Naive B cell (primary cell): ENCODE results near the gene INTS1. TPM values are rescaled to one million over a fixed set of nuclear protein-coding genes. Genes with fewer than 3 reads are reported as not detected.

Experiments
- ATAC-seq, 2 donors: fragments of 150-1000 bp; cut with Tn5 transposase; 2 replicates each; pipeline ENCODE4 v1.10.0; 2021; ENCODE audit warnings: low read depth in 2 of 2, mild to moderate bottlenecking in 2 of 2, moderate library complexity in 2 of 2
- DNase-seq: peaks from one replicate; pipeline ENCODE4 v3.0.0; 2022
- H3K27ac Mint-ChIP-seq, 6 donors: one replicate each; pipeline ENCODE4 v1.8.0; 2020 to 2022; ENCODE audit warnings: mild to moderate bottlenecking in 6 of 6, mixed read lengths in 6 of 6, moderate library complexity in 5 of 6, inconsistent platforms in 2 of 6
- H3K27me3 Mint-ChIP-seq, 3 donors: one replicate each; pipeline ENCODE4 v1.8.0; 2021 to 2022; ENCODE audit warnings: mixed read lengths in 3 of 3, mild to moderate bottlenecking in 1 of 3
- H3K36me3 Mint-ChIP-seq, 2 donors: one replicate each; pipeline ENCODE4 v1.8.0; 2020 to 2022; ENCODE audit warnings: mixed read lengths in 2 of 2, inconsistent platforms in 1 of 2, mild to moderate bottlenecking in 1 of 2
- H3K4me1 Mint-ChIP-seq, 3 donors: one replicate each; pipeline ENCODE4 v1.8.0; 2020 to 2022; ENCODE audit warnings: mixed read lengths in 3 of 3, inconsistent platforms in 1 of 3, mild to moderate bottlenecking in 1 of 3, moderate library complexity in 1 of 3
- H3K4me3 Mint-ChIP-seq, 8 donors: one replicate each; pipeline ENCODE4 v1.8.0; 2020 to 2022; ENCODE audit warnings: mild to moderate bottlenecking in 8 of 8, mixed read lengths in 8 of 8, moderate library complexity in 8 of 8, inconsistent platforms in 2 of 8
- H3K9me3 Mint-ChIP-seq, 7 donors: one replicate each; pipeline ENCODE4 v1.8.0; 2020 to 2022; ENCODE audit warnings: mixed read lengths in 7 of 7, mild to moderate bottlenecking in 5 of 7, inconsistent platforms in 2 of 7, moderate library complexity in 1 of 7
- polyA plus RNA-seq, 6 donors: library from polyadenylated mRNA; unstranded; fragments of 300-500 nt; fragmentation: Illumina TruSeq; gene quantifications; one replicate each; pipeline ENCODE4 v1.2.3, GENCODE V29; 2021; ENCODE audit warnings: low read depth in 6 of 6

INTS1 gene
- polyA plus RNA-seq, 6 donors from 2014 or later = 3.0 to 26.7 (median 11.7) TPM

DNA sequence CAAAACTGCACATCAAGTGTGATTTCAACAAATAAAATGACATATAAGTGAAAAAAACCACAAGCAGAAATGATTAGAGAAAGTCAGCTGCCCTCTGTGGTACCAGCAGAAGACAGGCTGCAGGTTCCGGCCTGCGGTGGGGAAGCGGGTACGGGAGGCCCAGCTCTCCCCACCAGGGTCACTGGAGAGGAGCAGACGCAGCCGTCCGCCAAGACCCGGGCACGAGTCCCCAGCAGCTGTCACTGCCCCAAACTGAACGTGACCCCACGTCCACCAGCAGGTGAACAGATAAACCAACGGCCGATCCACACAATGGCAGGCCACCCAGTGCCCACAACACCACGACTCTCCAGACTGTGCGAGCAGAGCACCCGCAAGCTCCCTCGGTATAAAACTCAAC is 28.8 kb downstream of the INTS1 start:
- no peaks in the 10 kb centered on the region for H3K36me3 Mint-ChIP-seq
- H3K27ac Mint-ChIP-seq = no peak overlapping the region
- no peak for ATAC-seq
- H3K4me3 Mint-ChIP-seq = no peak overlapping the region
- H3K4me1 Mint-ChIP-seq = no peaks in the 10 kb centered on the region
- DNase-seq = no peak
- H3K9me3 Mint-ChIP-seq = no peaks in the 10 kb centered on the region
- no peaks in the 10 kb centered on the region for H3K27me3 Mint-ChIP-seq

DNA sequence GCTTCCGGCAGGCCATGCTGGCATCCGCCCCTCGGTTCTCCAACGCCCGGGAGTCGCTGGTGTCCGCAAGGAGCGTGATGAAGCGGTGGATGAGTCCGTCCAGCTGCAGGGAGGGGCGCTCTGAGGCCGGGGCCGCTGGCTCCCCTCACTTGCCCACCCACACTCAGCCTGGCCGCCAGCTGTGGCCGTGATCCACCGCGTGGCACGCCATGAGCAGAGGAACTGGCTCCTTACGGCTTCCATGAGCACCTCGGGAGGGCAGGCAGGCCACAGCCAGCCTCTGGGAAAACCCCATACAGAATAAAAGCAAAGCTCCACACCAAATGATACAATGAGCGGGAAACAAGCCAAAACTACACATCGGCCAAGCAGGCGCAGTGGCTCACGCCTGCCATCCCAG is 29.5 kb downstream of the INTS1 start:
- no peaks in the 10 kb centered on the region for H3K4me1 Mint-ChIP-seq
- H3K4me3 Mint-ChIP-seq = no peak overlapping the region
- ATAC-seq (no peak), DNase-seq (no peak)
- no peaks in the 10 kb centered on the region for H3K9me3 Mint-ChIP-seq
- H3K36me3 Mint-ChIP-seq = no peaks in the 10 kb centered on the region
- H3K27me3 Mint-ChIP-seq = no peaks in the 10 kb centered on the region
- peak overlapping the region in 1 of 6 donors; percentile 80 for H3K27ac Mint-ChIP-seq

DNA sequence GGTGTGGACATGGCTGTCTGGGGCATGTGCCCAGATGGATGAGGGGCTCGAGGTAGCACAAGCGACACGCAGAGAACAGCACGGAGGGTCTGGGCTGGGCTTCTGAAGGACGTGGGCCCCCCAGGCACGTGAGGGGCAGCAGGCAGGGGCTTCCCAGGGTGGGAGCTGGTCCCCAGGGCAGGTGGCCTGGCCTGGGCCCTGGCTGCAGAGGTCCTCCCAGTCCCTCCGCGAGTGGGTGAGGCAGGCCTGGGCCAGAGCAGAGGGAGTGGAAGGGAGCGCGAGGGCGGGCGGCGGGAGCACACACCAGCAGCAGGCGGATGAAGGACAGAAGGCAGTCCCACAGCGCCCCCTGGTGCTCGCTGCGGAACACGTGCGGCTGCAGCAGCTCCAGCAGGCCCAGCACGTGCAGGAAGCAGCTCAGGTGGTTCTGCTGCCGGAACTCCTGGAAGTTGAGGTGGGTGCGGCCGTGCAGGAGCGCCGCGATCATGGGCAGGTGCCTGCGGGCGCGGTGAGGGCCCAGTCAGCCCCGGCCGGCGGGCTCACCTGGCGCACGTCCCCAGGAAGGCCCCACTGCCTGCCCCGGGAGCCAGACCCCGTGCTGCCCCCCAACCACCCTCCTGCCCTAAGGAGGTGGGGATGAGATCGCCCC is 30.2 kb downstream of the INTS1 start:
- no peak overlapping the region for H3K4me3 Mint-ChIP-seq
- no peaks in the 10 kb centered on the region for H3K36me3 Mint-ChIP-seq
- no peaks in the 10 kb centered on the region for H3K27me3 Mint-ChIP-seq
- ATAC-seq (peak; percentile 72 to 81), DNase-seq (peak; percentile 60)
- no peaks in the 10 kb centered on the region for H3K4me1 Mint-ChIP-seq
- H3K27ac Mint-ChIP-seq = peak overlapping the region in 1 of 6 donors; percentile 69
- H3K9me3 Mint-ChIP-seq = no peaks in the 10 kb centered on the region

DNA sequence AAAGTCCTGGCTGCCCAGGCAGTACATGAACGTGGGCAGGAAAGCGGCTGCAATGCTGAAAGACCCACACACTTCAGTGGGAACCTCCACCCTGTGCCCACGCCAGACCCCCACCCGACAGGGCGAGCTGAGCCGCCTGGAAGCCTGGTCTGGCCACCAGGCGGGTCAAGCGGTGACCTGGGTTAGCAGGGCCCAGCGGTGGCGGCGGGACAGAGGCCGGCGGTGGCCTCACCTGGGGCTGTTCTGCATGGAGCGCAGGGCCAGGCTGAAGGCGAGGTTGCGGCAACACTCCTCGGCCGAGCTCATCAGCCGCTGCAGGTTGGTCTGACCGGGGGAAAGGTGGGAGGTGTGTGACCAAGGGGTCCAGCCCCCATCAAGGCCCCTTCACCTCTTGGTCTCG is 33.3 kb downstream of the INTS1 start:
- ATAC-seq (no peak), DNase-seq (no peak)
- peaks cover 2 to 7% (median 4%) of the 10 kb centered on the region in 3 donors for H3K4me1 Mint-ChIP-seq
- no peaks in the 10 kb centered on the region for H3K36me3 Mint-ChIP-seq
- H3K9me3 Mint-ChIP-seq = no peaks in the 10 kb centered on the region
- no peaks in the 10 kb centered on the region for H3K27me3 Mint-ChIP-seq
- H3K4me3 Mint-ChIP-seq = no peak overlapping the region
- H3K27ac Mint-ChIP-seq = no peak overlapping the region

DNA sequence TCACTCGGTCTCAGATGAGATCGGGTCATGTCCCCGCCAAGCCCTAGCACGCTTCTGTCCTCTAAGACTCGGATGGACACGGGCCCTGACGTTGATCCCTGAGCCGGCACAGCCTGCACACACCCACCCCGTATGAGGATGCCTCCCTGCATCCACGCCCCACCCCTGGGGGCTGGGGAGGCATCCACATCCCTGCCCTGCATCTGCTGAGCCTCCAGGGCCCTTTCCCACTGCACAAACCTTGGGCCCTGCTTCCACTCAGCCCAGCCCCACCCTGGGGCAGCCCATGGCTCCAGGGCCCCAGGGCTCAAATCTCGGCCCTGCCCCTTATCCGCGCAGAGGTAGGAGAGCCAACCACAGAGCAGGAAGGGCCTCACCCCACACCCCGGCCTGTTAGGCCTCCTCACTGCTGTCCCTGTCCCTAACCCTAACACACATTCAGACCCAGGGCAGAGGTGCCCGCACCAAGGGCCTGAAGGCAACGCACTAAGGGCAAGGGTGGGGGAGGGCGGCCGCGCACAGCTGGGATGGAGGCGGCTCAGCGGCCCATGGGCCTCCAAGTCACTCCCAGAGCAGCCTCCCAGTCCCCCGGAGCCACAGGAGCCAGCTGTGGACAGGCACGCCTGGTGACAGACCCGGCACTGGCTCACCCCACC is 35.4 kb downstream of the INTS1 start:
- H3K27me3 Mint-ChIP-seq = no peaks in the 10 kb centered on the region
- no peaks in the 10 kb centered on the region for H3K36me3 Mint-ChIP-seq
- DNase-seq (no peak), ATAC-seq (no peak)
- no peak overlapping the region for H3K27ac Mint-ChIP-seq
- peaks cover 2 to 7% (median 4%) of the 10 kb centered on the region in 3 donors for H3K4me1 Mint-ChIP-seq
- H3K4me3 Mint-ChIP-seq = no peak overlapping the region
- H3K9me3 Mint-ChIP-seq = no peaks in the 10 kb centered on the region

DNA sequence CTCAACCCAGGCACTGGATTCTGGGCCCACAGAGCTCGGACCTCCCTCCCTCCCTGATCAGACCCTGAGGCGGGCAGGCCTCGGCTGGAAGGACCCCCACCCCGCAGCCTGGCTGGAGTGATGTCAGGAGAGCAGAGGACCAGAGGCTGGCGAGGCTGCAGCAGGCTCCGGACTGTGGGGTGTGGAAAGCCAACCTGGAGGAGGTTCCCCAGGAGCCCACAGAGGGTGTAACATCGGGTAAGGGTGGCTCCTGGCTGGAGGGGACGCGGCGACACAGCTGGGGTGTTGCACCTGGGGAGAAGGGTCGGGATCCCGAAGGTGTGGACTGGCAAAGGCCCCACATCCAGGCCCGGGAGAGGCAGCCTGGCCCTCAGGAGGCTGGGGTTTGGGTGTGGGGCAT is 36.0 kb downstream of the INTS1 start:
- no peak for ATAC-seq

DNA sequence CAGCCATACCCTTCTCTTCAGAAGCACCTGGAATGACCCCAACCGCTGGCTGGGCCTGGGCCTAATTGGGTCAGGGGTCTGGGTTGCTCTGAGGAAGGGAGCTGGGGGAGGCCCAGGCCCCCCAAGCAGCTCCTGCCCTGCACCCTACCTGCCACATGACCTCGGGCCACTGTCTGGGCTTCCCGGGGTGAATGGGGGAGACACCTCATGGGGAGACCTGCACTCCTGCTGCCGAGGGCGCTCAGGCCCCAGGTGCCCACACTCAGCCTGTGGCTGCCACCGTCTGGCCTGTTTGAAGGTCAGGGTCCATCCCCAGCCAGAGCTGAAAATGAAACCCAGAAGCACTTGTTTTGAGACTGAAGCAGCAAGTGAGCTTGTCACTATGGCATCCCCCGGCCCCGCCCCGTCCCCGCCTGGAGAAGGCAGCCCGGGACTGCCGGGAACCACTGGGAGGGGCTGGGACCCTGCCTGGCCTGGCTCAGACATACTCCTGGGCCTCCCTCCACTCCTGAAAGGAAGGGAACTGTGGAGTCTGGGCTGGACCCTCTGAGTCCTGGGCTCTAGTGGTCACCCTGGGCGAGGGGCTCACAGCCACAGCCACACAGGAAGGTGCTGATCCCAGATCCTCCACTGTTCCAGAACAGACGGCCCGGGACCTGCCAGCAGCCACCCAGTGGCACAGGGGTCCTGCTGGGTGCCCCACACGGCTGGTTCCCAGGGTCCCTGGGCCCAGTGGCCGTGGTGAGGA is 37.5 kb downstream of the INTS1 start:
- no peaks in the 10 kb centered on the region for H3K36me3 Mint-ChIP-seq
- DNase-seq (no peak), ATAC-seq (no peak)
- no peak overlapping the region for H3K27ac Mint-ChIP-seq
- H3K9me3 Mint-ChIP-seq = no peaks in the 10 kb centered on the region
- no peak overlapping the region for H3K4me3 Mint-ChIP-seq
- peaks cover 7 to 13% (median 9%) of the 10 kb centered on the region in 3 donors for H3K4me1 Mint-ChIP-seq
- H3K27me3 Mint-ChIP-seq = no peaks in the 10 kb centered on the region

More for the DNA sequence above, 36.0 kb downstream of the INTS1 start:
- Mint-ChIP-seq H3K27me3 (no peaks in the 10 kb centered on the region), H3K36me3 (no peaks in the 10 kb centered on the region), H3K9me3 (no peaks in the 10 kb centered on the region), H3K27ac (peak overlapping the region in 3 of 6 donors; percentile 28 to 87 (median 47)), H3K4me3 (no peak overlapping the region), H3K4me1 (peaks cover 2 to 7% (median 4%) of the 10 kb centered on the region in 3 donors)
- DNase-seq = no peak

DNA sequence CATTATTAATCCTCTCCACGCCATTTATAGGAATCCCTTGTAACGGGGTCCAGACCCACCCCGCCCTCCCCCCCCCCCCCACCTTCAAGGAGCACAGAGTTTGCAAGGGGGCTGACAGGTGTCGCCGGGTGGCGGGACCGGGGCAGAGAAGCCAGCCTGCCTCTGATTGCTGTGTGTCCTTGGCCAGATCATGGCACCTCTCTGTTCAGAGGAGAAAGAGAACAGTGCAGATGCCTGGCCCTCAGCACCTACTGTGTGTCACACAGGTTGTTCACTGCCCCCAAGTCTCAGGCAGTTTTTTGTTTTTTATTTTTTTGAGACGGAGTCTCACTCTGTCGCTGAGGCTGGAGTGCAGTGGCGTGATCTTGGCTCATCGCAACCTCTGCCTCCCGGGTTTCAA is 39.5 kb downstream of the INTS1 start:
- Mint-ChIP-seq H3K27me3 (no peaks in the 10 kb centered on the region), H3K36me3 (no peaks in the 10 kb centered on the region), H3K4me3 (no peak overlapping the region), H3K4me1 (peaks cover 10 to 30% (median 16%) of the 10 kb centered on the region in 3 donors), H3K27ac (no peak overlapping the region), H3K9me3 (no peaks in the 10 kb centered on the region)
- ATAC-seq (no peak), DNase-seq (no peak)

DNA sequence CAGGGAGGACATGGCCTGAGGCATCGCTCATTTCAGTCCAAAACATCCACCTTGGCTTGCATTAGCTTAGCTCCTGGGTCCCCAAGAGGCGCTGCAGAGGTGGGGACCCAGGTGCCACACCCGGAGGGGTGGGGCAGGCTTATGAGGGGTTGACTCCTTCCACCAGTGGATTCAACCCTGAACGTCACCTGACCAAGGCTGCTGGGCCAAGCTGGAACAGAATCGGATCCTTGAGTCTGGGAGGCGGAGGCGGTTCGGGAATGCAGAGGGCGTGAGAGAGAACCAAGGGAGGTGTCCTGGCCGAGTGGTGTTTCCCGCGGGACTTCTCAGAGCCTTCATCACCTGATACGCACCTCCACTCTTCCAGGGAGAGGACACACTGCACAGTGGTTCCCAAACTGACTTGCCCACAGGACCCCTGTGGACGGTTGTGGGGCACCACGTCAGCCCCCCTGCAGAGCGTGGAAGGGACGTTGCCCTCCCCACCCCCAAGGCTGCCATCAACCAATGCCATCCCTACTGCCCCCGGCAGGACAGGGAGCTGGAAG is 40.4 kb downstream of the INTS1 start:
- Mint-ChIP-seq H3K36me3 (no peaks in the 10 kb centered on the region), H3K27ac (no peak overlapping the region), H3K27me3 (no peaks in the 10 kb centered on the region), H3K9me3 (no peaks in the 10 kb centered on the region), H3K4me1 (peaks cover 10 to 30% (median 16%) of the 10 kb centered on the region in 3 donors), H3K4me3 (no peak overlapping the region)
- DNase-seq (no peak), ATAC-seq (no peak)

DNA sequence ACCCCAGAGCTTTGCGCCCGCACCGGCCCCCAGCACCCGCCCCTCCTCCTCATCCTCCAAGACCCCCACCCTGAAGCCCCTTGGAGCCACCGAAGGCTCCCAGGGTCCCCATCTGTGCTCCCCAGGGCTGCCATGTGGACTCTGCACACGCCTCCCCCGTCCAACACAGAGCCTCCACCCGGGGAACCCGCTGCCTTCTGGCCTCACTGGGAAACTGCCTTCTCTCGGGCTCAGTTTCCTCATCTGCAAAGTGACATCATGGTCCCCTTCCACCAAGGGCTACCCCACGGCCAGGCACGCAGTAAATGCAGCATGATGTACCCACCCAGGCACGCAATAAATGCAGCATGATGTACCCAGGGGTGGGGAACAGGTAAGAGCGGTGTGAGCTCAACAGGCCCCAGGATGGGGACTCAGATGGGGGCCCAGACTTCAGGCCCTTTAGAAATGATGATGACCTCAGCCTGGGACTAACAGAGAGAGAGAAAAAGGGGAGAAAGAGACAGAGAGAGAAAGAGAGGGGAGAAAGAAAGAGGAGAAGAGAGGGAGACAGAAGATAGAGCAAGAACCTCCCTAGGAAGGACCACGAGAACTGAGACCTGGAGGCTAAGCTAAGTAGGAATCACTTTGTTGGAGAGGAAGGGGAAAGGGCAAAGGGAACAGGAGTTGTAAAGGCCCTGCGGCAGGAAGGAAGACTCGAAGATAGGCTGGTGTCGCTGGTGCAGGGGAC is 42.4 kb downstream of the INTS1 start:
- Mint-ChIP-seq H3K4me1 (peaks cover 13 to 40% (median 21%) of the 10 kb centered on the region in 3 donors), H3K27ac (peak overlapping the region in 5 of 6 donors; percentile 0 to 79 (median 8)), H3K9me3 (no peaks in the 10 kb centered on the region), H3K36me3 (no peaks in the 10 kb centered on the region), H3K27me3 (no peaks in the 10 kb centered on the region), H3K4me3 (peak overlapping the region in 3 of 8 donors; percentile 8 to 65 (median 21))
- DNase-seq (no peak), ATAC-seq (no peak)

DNA sequence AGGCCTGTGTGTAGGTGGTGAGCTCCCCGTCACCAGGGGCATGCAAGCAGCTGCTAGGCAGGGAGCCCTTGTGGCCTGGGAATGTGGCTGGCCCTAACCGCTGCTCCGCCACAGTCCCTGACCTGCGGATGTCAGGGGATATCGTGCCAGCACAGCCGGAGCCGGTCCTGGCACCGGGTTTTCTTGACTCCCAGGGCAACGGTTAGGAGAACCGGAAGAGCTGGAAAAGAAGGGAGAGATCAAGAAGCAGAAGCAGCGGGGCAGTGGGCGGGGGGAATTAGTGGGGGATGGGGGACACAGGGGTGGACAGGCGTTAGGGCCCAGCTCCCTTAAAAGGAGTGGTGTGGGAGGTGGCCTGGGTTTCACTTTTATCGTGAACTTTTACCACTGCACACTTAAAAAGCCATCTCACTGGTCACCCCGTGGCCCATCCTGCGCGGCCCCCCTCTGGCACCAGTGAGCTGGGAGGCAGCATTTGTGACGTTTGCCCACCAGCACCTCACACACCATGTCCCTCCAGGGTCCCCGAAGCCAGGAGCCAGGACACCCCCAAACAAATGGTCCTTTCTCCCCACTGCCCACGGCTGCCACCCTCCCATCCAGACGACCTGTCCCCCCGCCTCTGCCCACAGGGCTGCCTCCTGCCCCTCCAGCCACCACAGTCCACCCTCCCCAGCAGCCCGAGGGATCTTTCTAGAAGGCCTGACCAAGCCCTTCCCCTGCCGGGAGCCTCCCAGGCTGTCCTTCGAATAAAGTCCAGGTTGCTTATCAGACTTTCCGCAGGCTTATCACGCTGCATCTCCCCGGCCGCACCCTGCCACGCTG is 43.2 kb downstream of the INTS1 start:
- peak overlapping the region in 3 of 6 donors; percentile 0 to 90 (median 87) for H3K27ac Mint-ChIP-seq
- peaks cover 13 to 34% (median 21%) of the 10 kb centered on the region in 3 donors for H3K4me1 Mint-ChIP-seq
- H3K27me3 Mint-ChIP-seq = peaks cover 0 to 2% (median 0%) of the 10 kb centered on the region in 3 donors
- ATAC-seq (no peak), DNase-seq (no peak)
- H3K4me3 Mint-ChIP-seq = peak overlapping the region in 5 of 8 donors; percentile 16 to 79 (median 74)
- H3K9me3 Mint-ChIP-seq = no peaks in the 10 kb centered on the region
- no peaks in the 10 kb centered on the region for H3K36me3 Mint-ChIP-seq
